DMS53 (cell line): Measurements from ENCODE around the gene XKR7.

ENCODE experiments used
- DNase-seq: peaks from one replicate; lab custom pipeline; 2025; lab: John Stamatoyannopoulos, UW

Gene XKR7

DNA sequence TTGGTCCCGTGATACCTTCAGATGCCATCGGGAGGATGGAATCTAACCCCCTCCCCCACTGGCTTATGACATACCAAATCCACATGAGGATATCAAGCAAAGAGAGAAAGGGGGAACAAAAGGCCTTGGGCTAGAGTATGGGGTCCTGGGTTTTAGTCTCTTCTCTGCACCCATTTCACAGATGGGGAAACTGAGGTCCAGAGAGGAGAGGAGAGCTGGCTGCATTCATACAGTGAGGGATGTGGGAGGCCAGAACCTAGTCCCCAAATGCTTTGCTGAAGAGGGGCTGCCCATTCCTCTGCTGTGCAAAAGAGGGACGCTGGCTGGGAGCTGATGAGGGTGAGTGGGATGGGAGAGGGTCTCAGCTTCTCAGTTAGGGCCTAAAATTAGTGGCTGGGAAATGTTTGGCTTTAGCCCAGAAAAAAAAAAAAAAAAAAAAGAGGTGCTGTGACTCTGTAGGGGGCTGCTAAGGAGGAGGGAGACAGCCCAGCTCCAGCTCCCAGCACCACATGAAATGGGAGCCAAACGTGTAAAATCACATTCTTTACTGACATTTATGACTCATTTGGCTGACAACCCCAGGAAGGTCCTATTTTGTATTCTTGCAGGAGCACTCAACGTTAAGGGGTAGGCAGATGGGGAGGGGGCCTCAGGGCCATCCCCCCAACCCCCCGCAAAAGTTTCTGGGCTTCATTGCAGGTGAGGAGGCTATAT is 11.9 kb downstream of the XKR7 start:
- no peak for DNase-seq

DNA sequence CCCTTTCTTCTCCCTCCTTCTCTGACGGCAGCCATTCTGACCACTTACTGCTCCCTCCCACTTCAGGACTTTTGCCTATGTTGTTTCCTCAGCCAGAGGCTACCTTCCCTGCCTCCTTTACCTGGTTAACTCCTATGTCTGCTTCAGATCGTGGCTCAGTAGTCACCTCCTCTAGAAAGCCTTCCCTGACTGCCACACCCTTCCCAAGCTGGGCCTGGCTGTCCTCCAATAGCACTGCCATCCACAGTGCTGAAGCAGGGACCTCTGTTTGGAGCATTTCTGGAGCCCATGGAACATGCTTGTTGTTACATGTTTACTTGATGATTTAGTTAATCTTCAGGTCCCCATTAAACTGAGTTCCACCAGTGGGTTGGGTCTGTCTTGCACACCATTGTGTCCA is 13.8 kb downstream of the XKR7 start:
- no peak for DNase-seq

DNA sequence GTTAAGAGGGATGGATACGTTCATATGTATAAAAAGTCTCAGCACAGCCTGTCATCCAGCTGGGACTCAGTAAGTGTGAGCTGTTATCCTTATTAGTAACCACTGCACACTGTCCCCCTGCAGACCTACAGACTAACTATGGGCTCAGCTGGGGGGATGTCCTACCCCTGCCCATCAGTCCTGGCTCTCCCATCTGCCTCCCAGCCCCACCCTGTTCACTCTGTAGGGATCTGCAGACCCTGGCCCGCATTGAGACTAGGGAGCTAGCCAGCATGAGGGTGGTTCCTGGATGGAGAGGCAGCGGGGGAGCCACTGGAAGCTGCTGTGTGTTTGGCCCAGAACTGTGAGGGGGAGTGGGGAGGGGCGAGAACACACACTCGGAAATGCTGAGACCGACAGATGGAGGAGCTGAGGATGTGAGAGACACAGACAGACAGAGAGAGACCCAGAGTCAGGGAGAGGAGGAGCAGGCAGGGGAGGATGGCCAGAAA is 17.1 kb downstream of the XKR7 start:
- no peak for DNase-seq

DNA sequence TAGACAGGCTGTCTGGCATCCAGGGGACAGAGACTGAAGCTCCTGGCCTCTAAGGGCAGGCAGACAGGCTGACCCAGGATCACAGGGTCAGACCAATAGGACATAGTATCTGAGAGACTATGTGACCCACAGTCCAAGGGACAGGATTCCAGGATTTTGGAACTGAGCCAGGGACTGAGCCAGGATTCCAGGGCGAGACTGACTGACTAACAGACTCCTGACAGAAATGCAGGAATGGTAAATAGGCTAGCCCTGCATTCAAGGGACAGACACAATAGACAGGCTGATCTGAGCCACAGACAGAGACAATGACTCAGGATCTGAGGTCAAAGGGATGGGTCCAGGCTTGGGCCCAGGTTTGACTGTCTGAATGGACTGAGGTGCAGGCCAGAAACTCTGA is 19.8 kb downstream of the XKR7 start:
- DNase-seq = peak; percentile 14

DNA sequence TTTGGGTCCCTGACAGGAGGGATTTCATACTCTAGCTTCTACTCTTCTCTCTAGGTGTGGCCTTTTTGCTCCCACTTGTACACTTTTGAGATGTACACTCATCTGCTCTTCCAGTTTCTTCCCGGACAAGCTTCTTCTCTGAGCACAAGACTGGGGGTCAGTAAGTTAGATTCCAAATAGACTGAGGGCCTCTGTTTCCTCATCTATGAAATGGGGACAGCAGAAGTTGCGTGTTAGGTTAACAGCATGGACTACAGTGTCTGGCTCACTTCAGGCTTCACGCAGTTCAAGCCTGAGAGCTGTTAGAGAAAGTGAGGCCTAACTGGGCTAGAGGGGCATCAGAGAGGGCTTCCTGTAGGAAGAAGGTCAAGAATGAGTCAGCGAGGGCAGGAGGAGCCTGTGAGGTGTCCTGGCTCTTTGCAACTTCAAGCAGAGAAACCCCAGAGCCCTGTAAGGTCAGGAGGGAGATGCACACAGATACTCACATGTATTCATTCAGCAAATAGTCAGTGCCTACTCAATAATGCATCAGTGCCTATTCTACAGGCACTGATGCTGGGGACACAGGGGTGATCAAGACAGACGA is 20.6 kb downstream of the XKR7 start:
- no peak for DNase-seq

DNA sequence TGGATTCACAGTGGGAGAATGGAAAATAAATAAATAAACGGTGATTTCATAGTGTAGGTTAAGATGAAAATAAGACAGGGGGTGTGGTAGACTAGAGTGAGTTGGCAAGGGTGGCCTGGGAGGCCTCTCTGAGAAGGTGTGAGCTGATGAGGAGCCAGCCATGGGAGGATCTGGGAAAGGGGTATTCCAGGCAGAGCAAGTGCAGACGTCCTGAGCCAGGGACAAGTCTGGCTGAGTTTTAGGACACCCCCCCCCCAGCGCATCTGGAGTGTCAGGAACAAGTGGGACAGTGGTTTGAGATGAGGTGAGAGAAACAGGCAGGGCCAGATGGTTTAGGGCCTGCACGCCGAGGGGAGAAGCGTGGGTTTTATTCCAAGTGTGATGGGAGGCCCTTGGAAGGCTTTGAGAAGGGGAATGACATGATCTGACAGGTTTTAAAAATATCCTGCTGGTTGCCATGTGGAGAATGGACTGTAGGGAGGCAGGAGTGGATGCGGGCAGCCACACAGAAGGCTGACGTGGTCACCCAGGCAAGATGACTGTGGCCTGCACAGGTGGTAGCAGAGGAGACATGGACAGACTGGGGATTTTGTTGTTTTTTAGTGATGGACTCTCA is 21.2 kb downstream of the XKR7 start:
- no peak for DNase-seq

DNA sequence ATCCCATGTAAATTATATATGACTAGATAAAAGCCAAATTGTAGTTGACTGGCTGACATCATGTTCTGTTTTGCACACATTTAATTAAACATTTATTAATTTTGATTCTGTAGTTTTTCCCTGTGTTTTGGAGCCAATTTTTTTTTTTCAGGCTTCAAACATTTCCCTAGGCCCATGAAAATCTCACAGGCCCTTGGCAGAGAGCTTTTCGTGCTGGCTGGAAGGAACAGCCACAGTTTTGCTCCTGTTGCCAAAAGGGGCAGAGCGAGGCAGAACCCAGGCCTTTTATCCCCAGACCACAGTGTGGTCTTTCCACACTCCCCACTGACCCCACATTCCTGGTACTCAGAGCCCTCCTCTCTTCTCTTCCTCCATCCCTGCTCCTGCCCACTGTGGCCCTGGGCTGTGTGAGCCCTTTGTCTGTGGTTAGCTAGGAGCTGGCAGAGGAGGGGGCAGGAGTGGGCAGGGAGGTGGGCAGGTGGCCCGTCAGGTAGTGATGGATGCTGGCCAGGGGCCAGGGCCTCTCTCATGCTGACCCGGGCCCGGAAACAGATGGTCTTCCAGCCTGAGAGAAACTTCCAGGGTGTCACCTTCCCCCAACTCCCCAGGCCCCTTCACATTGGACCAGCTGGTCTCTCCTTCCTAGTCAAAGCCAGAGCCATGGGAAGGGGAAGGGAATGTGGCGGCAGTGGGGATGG is 22.8 kb downstream of the XKR7 start:
- DNase-seq = no peak

DNA sequence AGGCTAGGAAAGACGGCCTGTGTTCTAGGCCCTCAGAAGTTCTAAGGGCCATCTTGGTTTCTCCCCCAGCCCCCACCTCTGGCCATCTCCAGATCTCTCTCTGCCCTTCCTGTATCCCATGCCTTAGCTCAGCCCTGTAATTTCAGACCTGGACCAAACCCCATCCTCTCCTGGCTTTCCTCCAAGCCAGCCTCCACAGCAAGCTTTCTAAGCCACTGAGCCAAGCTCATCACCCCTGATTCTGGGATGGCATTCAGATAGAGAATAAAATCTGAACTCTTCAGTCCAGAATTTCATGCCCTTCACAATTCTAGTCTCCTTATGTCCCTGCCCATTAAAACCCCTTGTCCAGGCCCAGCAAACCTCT is 23.4 kb downstream of the XKR7 start:
- DNase-seq = no peak

DNA sequence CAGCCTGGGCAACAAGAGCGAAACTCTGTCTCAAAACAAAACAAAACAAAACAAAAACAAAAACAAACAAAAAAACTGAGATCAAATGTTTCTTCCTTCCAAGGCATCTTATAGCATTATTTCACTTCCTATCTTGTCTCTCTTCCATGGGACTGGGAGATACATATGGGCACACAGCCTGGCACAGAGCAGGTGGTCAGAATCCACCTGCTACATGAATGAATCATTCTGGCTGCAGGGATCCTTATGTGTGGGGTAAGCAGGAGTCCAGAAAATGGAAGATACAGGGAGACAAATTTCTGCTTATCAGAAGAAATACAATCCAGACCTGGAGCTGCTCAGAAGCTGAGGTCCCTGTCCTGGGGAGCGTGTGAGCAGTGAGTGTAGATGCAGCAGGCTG is 24.1 kb downstream of the XKR7 start:
- no peak for DNase-seq

DNA sequence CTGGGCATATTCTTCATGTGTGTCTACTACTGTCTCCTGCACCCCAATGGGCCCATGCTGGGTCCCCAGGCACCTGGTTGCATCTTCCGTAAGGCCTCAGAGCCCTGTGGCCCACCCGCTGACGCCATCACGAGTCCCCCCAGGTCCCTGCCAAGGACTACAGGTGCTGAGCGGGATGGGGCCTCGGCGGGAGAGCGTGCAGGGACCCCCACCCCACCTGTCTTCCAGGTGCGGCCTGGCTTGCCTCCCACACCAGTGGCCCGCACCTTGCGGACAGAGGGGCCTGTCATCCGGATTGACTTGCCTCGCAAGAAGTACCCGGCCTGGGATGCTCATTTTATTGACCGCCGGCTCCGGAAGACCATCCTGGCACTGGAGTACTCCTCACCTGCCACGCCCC is 29.0 kb downstream of the XKR7 start:
- no peak for DNase-seq

DNA sequence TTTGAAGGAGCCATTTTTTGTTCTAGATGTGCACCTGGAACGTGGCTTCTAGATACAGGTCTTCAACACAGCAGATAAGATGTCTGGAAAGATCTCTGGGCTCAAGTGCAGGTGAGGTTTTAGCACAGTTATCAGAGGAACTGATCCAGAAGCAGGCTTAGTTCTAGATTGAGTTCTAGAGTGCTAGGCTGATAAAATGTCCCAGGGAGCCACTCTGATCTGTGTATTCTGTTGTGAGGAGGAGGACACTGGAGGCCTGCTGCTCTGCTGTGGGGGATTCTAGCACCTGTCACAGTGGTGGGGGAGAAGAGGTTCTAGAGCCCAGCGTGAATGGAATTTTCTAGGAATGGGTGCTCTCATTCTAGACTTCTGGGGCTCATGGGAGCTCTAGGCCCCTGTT is 30.3 kb downstream of the XKR7 start:
- DNase-seq = no peak

DNA sequence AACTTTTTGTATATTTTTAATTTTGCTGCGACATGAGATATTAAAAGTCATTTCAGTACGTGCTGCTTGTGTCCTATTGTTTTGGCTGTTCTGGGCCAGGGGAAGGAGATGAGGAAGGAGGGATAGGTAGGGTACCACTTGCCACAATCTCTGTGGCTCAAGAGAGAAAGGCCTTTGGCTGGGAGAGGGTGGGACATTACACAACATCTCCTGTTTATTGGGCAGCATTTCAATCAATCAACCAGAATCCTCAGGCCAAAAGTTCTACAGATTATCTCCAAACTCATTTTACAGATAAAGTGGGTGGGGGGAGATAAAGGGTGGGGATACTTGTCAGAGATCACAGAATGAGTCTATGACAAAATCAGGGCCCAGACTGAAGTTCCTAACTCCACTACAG is 35.4 kb downstream of the XKR7 start:
- DNase-seq = no peak

DNA sequence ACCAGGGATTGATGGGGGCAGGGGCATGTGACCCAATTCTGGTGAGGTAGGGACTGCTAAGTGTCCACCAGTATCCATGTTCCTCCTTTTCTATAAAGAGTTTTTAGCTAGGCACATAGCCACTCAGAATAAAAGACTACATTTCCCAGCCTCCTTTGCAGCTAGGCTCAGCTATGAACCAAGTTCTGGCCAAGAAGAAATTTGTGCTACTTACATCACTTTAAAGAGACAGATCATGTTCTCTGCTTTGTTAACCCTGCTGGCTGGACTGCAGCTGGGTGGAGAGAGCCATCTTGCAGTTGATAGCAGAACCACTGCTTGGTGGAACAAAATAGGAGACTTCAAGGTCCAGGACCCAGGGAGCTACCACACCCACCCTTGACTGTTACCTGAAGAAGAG is 37.0 kb downstream of the XKR7 start:
- peak; percentile 15 for DNase-seq

DNA sequence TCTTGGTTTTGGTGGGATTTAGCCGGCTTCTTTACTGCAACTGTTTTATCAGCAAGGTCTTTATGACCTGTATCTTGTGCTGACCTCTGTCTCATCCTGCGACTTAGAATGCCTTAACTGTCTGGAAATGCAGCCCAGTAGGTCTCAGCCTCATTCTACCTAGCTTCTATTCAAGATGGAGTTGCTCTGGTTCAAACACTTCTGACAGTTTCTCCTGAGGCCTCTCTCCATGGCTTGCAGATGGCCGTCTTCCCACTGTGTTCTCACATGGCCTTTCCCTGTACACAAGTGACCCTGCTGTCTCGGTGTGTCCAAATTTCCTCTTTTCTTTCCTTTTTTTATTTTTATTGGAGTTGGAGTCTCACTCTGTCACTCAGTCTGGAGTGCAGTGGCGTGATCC is 38.1 kb downstream of the XKR7 start:
- DNase-seq = no peak

DNA sequence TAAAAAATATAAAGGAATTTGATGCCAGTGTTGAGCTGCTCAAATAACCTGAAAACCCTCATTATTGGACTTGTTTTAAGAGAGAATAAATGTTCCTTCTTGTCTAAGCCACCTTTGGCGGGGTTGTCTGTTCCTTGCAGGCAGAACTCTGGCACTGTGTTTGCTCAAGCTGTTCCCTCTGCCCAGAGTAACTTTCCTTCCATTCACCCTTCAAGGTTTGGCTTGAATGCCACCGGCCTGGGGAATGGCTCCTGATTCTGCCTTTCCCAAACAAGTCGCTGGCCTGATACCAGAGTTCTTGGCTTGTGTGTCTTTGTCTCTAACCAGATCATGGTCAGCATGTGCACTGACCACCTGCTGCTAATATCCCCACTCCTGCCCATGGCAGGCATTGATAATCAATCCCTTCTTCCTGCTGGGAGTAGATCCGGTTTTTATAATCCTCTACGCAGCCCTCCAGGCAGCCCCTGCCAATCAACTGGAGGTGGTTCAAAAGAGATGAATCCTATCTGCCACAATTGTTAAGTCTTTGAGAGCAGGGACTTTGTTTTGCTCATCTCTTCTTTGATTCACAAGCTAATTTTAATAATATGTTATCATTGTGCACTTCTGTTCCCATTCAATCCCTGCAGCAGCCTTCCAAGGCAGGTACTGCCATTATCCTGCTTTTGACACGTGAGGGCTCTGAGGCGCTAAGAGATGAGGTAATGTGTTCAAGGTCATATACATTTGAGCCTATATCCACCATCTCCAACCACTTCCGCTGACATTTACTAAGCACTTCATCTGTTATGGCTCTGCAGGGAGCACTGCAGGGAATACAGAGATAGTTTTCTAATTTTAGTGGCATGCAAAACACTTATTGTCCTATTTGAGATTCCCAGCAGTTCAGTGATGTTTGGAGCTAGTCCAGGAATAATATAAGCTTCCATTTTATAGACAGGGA is 39.2 kb downstream of the XKR7 start:
- DNase-seq = peak; percentile 51

DNA sequence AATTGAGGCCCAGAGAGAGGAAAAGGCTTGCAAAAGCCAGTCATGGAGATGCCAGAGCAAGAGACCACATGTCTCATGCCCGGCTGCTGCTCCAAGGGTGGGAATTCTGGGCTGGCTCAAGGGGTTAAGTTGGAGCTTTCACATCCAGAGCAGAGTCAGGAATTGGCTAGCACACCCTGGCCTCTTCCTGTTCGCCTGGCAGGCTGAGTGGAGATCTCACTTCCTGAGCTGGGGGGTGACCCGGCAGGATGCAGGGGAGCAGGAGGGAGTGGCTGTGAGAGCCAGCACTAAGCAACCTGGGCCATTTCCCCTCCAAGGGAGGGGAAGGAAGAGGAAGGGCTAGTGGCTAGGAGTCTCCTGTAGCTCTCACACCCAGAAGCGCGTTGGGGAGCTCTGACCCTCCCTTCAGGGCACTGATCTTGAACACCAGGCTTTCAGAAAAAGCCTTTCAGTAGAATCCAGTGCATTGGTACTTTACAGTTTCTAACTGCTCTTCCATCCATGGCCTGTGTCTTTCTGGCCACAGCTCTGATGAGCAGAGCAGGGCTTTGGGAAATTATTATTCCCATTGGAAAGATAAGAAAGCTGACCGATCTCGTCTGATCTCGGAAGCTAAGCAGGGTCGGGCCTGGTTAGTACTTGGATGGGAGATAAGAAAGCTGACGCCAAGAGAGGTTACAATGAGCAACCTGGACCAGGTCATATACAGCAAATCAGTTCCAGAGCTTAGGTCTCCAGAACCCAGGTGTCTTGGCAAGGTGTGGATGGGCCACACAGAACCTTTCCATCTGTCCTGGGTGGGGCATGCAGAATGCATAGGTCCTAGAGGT is 40.1 kb downstream of the XKR7 start:
- peak; percentile 23 for DNase-seq

DNA sequence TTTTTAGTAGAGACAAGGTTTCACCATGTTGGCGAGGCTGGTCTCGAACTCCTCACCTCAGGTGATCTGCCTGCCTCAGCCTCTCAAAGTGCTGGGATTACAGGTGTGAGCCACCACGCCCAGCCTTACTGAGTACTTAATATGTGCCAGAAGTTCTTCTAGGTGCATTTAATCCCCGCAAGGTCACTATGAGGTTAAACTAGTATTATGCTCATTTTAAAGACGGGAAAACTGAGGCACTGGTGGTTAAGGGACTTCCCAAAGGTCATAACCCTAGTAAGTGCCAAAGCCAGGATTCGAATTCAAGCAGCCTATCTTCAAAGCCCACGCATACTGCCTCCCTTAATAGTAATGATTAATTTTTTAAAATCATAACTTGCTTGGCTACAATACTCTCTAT is 41.6 kb downstream of the XKR7 start:
- no peak for DNase-seq

DNA sequence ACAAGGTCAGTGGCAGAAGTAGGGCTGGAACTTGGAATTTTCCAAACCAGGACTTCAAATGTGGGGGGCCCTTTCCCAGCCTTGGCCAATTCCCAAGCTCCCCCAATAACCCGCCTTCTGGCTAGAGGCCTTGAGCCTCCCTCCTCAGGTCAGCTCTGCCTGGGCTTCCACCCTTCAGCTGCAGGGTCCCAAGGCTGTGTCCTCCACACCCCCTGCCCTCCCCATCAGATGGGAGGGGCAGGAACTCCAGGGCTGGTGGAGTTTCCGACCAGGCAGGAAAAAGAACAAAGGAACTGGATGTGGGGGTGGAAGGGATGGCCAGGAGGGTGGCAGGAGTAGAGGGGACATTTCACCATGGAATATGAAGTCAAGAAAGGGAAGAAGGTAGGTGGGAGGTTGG is 42.1 kb downstream of the XKR7 start, which contains the start of gene CCM2L:
TSS of gene CCM2L (plus strand) at position 338 of the 400 bp plus-strand sequence. CDS start at position 355, 17 bp downstream.
- no peak for DNase-seq

DNA sequence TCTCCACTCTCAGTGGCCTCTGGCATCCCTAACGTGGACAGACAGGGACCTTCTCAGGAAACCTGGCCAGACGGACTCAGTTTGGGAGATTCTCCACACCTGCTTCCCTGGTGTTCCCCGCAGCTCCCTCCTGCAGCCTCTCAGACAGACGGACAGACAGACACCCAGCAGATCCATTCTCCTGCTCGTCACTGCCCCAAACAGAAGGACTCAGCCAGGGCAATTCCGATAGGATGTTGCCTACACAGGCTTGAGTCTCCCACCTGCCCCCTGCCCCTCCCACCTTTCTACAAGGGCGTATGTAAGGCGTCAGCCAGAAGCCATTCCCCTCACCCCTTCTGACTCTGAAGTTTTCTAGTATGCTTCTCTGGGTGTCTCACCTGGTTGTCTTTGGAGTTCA is 42.7 kb downstream of the XKR7 start:
- no peak for DNase-seq

DNA sequence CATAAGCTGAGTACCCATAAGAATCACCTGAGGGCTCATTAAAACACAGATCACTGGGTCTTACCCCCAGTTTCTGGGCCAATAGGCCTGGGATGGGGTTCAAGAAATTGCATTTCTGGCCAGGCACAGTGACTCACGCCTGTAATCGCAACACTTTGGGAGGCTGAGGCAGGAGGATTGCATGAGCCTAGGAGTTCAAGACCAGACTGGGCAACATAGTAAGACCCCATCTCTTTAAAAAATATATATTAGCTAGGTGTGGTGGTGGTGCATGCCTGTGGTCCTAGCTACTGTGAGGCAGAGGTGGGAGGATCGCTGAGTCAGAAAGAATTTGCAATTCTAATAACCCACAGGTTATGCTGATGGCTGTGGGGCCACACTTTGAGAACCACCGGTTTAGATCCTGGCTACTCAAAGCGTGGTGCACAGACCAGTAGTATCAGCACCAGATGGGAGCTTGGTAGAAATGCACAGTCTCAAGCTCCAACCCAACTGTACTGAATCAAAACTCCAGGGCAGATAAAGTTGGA is 44.3 kb downstream of the XKR7 start:
- no peak for DNase-seq

DNA sequence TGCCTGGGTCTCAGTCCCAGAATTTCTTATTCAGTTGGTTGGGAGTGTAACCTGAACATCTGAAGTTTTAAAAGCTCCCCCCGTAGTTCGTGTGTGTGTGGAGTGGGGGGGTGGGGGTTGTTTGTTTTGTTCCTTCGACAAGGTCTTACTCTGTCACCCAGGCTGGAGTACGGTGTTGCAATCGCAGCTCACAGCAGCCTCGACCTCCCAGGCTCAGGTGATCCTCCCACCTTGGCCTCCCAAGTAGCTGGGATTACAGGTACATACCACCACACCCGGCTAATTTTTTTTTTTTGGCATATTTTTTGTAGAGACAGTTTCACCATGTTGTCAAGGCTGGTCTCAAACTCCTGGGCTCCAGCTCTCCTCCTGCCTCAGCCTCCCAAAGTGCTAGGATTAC is 45.4 kb downstream of the XKR7 start:
- DNase-seq = no peak
